ENCODE data around the gene CAPZA1. TPM values are rescaled to one million over a fixed set of nuclear protein-coding genes. Genes with fewer than 3 reads are reported as not detected.

The CAPZA1 gene
- total RNA-seq, 2 experiments from 2014 or later = 166 to 179 TPM

DNA sequence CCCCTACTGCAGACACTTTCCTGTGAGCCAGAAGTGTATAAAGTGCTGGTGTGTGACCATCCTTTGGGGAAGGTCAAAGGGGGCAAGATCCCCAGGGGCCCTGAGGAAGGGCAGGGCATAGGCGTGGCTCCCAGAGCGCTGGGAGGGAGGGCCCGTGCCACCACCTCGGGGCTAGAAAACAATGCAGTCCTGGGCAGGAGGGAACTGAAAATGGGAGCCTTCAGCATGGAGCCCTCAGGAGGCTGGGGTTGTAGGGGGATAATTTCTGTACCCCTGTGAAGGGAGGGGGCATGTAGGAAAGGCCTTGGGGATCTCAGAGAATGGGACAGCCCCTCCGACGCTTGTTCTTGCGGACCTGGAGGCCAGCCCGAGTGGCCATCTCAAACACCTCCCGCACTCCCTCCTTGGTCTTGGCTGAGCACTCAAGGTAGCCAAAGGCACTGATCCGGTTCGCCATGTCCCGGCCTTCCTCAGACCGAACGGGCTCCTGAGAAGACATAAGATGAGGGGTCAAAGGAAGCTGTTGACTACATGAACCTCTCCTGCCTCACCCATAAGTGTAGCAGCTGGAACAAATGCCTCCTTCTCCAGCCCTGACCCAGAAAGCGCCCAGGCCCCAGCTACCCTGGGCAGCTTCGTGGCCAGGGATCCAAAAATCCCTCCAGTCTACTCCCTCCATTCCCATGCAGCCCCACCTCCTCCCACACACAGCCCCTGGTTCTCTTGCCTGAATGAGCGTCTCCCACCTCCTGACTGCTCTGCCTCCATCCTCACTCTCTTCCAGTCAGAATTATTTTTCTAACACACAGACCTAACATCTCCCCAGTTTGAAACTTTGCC lies 81.8 kb downstream of the CAPZA1 start:
- H3K9me3 Mint-ChIP-seq = no peaks in the 10 kb centered on the region
- H3K4me3 ChIP-seq (ENCODE audit: low read length) = no peak overlapping the region
- ChIA-PET POLR2A (interaction anchor here (1.1 to 4.4 kb wide), 5 partner anchors 13 to 84 kb away, joined by 3 to 46 read pairs (median 4); partner anchors contain the start of genes CAPZA1, MOV10 and PPM1J), CTCF (no interaction called here)
- H3K4me1 Mint-ChIP-seq (ENCODE audit: low read depth) = peaks cover 62% of the 10 kb centered on the region
- peaks cover 49% of the 10 kb centered on the region for H3K4me1 ChIP-seq (ENCODE audit: insufficient read depth, low read length)
- H3K27ac ChIP-seq (ENCODE audit: low read depth in 1 of 2, low read length in 2 of 2) = peak overlapping the region in 1 of 2 donors; percentile 34
- TF ChIP-seq, protein P1, sequence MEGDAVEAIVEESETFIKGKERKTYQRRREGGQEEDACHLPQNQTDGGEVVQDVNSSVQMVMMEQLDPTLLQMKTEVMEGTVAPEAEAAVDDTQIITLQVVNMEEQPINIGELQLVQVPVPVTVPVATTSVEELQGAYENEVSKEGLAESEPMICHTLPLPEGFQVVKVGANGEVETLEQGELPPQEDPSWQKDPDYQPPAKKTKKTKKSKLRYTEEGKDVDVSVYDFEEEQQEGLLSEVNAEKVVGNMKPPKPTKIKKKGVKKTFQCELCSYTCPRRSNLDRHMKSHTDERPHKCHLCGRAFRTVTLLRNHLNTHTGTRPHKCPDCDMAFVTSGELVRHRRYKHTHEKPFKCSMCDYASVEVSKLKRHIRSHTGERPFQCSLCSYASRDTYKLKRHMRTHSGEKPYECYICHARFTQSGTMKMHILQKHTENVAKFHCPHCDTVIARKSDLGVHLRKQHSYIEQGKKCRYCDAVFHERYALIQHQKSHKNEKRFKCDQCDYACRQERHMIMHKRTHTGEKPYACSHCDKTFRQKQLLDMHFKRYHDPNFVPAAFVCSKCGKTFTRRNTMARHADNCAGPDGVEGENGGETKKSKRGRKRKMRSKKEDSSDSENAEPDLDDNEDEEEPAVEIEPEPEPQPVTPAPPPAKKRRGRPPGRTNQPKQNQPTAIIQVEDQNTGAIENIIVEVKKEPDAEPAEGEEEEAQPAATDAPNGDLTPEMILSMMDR (IDR thresholded peaks at IDR 0.05) = no peak
- intact Hi-C loops (cut with DNase I, micrococcal nuclease) = loop anchor here in 1 of 2 experiments (2.0 kb wide), 1 partner anchor 25 kb away; no protein-coding TSS in a partner anchor
- peaks cover 42% of the 10 kb centered on the region for H3K36me3 Mint-ChIP-seq (ENCODE audit: low read depth)
- H3K9me3 ChIP-seq (ENCODE audit: control insufficient read depth in 1 of 2, insufficient read depth in 1 of 2, low read length in 2 of 2) = no peaks in the 10 kb centered on the region
- ATAC-seq (ENCODE audit: poor library complexity) = no peak
- H3K27me3 ChIP-seq (ENCODE audit: control insufficient read depth in 1 of 2, insufficient read depth in 2 of 2, low read length in 2 of 2) = no peaks in the 10 kb centered on the region
- no peaks in the 10 kb centered on the region for H3K27me3 Mint-ChIP-seq
- no peak overlapping the region for H3K4me3 Mint-ChIP-seq
- H3K27ac Mint-ChIP-seq = peak overlapping the region; percentile 34
- peaks cover 34% of the 10 kb centered on the region for H3K36me3 ChIP-seq (ENCODE audit: insufficient read depth, low read length)
- peak in 1 of 14 experiments; percentile 13 for DNase-seq

- POLR2A ChIA-PET = interaction anchor here (1.1 to 4.4 kb wide), 5 partner anchors 9 to 82 kb away, joined by 3 to 46 read pairs (median 4); partner anchors contain the start of genes CAPZA1, MOV10 and PPM1J
- H3K36me3 ChIP-seq (ENCODE audit: insufficient read depth, low read length) = peaks cover 30% of the 10 kb centered on the region
- no peak overlapping the region for H3K27ac ChIP-seq (ENCODE audit: low read depth in 1 of 2, low read length in 2 of 2)
- H3K27me3 Mint-ChIP-seq = no peaks in the 10 kb centered on the region
- no peak overlapping the region for H3K4me3 Mint-ChIP-seq
- H3K9me3 ChIP-seq (ENCODE audit: control insufficient read depth in 1 of 2, insufficient read depth in 1 of 2, low read length in 2 of 2) = no peaks in the 10 kb centered on the region
- H3K4me3 ChIP-seq (ENCODE audit: low read length) = no peak overlapping the region
- H3K4me1 Mint-ChIP-seq (ENCODE audit: low read depth) = peaks cover 63% of the 10 kb centered on the region
- intact Hi-C loops (cut with DNase I, micrococcal nuclease) = no loop called here
- ATAC-seq (ENCODE audit: poor library complexity) (no peak), DNase-seq (no peak)
- TF ChIP-seq, protein P1 (IDR thresholded peaks at IDR 0.05) = no peak
- H3K4me1 ChIP-seq (ENCODE audit: insufficient read depth, low read length) = peaks cover 53% of the 10 kb centered on the region
- H3K27ac Mint-ChIP-seq = peak overlapping the region; percentile 34
- no peaks in the 10 kb centered on the region for H3K9me3 Mint-ChIP-seq
- no peaks in the 10 kb centered on the region for H3K27me3 ChIP-seq (ENCODE audit: control insufficient read depth in 1 of 2, insufficient read depth in 2 of 2, low read length in 2 of 2)
- CTCF ChIA-PET = interaction anchor here (1.8 kb wide), 1 partner anchor 14 kb away, joined by 6 read pairs; the partner anchor contains the start of gene PPM1J
- peaks cover 38% of the 10 kb centered on the region for H3K36me3 Mint-ChIP-seq (ENCODE audit: low read depth)
Measured at GRCh38 chr1:112702067-112702395, 82.4 kb downstream of the CAPZA1 start.

GRCh38 chr1:112702420-112703261 lies 83.0 kb downstream of the CAPZA1 start:
- ChIA-PET CTCF (interaction anchor here (1.8 kb wide), 1 partner anchor 13 kb away, joined by 6 read pairs; the partner anchor contains the start of gene PPM1J), POLR2A (interaction anchor here (1.1 to 4.4 kb wide), 5 partner anchors 8 to 83 kb away, joined by 3 to 46 read pairs (median 4); partner anchors contain the start of genes CAPZA1, MOV10 and PPM1J)
- Histone ChIP-seq H3K4me1 (ENCODE audit: insufficient read depth, low read length) (peaks cover 59% of the 10 kb centered on the region), H3K9me3 (ENCODE audit: control insufficient read depth in 1 of 2, insufficient read depth in 1 of 2, low read length in 2 of 2) (no peaks in the 10 kb centered on the region), H3K36me3 (ENCODE audit: insufficient read depth, low read length) (peaks cover 26% of the 10 kb centered on the region), H3K4me3 (ENCODE audit: low read length) (no peak overlapping the region), H3K27me3 (ENCODE audit: control insufficient read depth in 1 of 2, insufficient read depth in 2 of 2, low read length in 2 of 2) (no peaks in the 10 kb centered on the region), H3K27ac (ENCODE audit: low read depth in 1 of 2, low read length in 2 of 2) (no peak overlapping the region)
- Mint-ChIP-seq H3K4me3 (peak overlapping the region; percentile 26), H3K27me3 (no peaks in the 10 kb centered on the region), H3K27ac (peak overlapping the region; percentile 34), H3K4me1 (ENCODE audit: low read depth) (peaks cover 66% of the 10 kb centered on the region), H3K9me3 (no peaks in the 10 kb centered on the region), H3K36me3 (ENCODE audit: low read depth) (peaks cover 32% of the 10 kb centered on the region)
- TF ChIP-seq, protein P1 (IDR thresholded peaks at IDR 0.05) = no peak
- DNase-seq (peak in 1 of 14 experiments; percentile 12), ATAC-seq (ENCODE audit: poor library complexity) (no peak)
- intact Hi-C loops (cut with DNase I, micrococcal nuclease) = no loop called here
